Uterus (tissue), 4 donors: ENCODE results near the gene PCDH18. TPM values are rescaled to one million over a fixed set of nuclear protein-coding genes. Genes with fewer than 3 reads are reported as not detected.
"Not testable (repeated sequence)": the region's sequence is repeated elsewhere in the genome, so short reads cannot be mapped to it uniquely, and the experiment has no call there.

Experiments used
- DNase-seq, 2 donors: peaks; one replicate each; pipeline ENCODE4 v3.0.0-alpha.2; 2019 to 2020
- H3K27ac ChIP-seq, 2 donors: fragments of 200-600 bp; sonication (generic); 1 replicate in 1 of 2; 2 replicates in 1 of 2; pipeline ENCODE4 v1.5.1; 2016 to 2018
- H3K27me3 ChIP-seq, 2 donors: fragments of 200-600 bp; sonication (generic); one replicate each; pipeline ENCODE4 v1.5.1; 2018 to 2019; ENCODE audit warnings: control low read depth in 1 of 2
- H3K36me3 ChIP-seq, 2 donors: fragments of 200-600 bp; sonication (generic); one replicate each; pipeline ENCODE4 v1.5.1; 2019; ENCODE audit warnings: control low read depth in 1 of 2
- H3K4me1 ChIP-seq, 2 donors: fragments of 200-600 bp; sonication (generic); one replicate each; pipeline ENCODE4 v1.5.1; 2018 to 2019; ENCODE audit warnings: control low read depth in 1 of 2
- H3K4me3 ChIP-seq, 2 donors: fragments of 200-600 bp; sonication (generic); 1 replicate in 1 of 2; 2 replicates in 1 of 2; pipeline ENCODE4 v1.5.1; 2018 to 2019; ENCODE audit warnings: mild to moderate bottlenecking in 1 of 2
- H3K9me3 ChIP-seq, 2 donors: fragments of 200-600 bp; sonication (generic); one replicate each; pipeline ENCODE4 v1.5.1; 2019; ENCODE audit warnings: control low read depth in 1 of 2
- POLR2A ChIP-seq, 2 donors: fragments of 450-650 bp; IDR thresholded peaks; one replicate each; pipeline ENCODE4 v1.6.1; 2016; ENCODE audit warnings: antibody characterized with exemption in 2 of 2, mild to moderate bottlenecking in 1 of 2, moderate library complexity in 1 of 2
- intact Hi-C: fragments of 100-400 bp; cut with DNase I; formaldehyde crosslinking; loops from one replicate; pipeline ENCODE4 v1.15.1; 2023; ENCODE audit warnings: low total_unique reads
- total RNA-seq, 4 donors: library from RNA; depleted of rRNA in 3 of 4; stranded (reverse); fragments of >200 nt in 3 of 4; gene quantifications; one replicate each; pipeline versions ENCODE4 v1.1.0 to v1.2.4, GENCODE V29; 2014 to 2023
- TF ChIP-seq, protein P1 (sequence below), 4 experiments: fragments of 200-600 bp in 2 of 4; fragments of 450-650 bp in 2 of 4; sonication (generic) in 2 of 4; IDR thresholded peaks; one replicate each; pipeline ENCODE4 v1.5.1; 2016 to 2019; ENCODE audit warnings: antibody characterized with exemption in 4 of 4, mild to moderate bottlenecking in 2 of 4, moderate library complexity in 1 of 4
- donor health status: DM: yes; HTN: yes; CAD: no.

PCDH18 gene
- total RNA-seq, 4 donors from 2014 or later, result 27.5 to 258 (median 107) TPM

DNA sequence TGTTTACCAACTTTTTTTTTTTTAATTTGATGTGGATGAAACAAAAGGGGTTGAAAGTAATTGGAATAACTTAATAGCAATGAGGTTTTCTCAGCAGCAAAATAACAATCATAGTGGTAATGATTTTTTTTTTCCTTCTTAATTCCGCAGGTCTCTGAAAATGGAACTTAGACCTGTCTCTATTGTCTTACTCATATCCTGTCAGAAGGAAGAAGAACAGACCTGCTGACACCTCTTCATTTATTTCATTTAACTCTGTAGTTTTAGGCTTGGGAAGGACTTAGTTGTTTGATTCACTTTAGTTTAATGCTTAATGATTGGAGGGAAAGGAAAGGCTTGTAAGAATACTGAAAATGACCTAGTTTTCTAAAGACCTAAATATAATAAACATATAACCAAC, 9.0 kb downstream of the PCDH18 start:
- Histone ChIP-seq H3K4me1 (peaks cover 0 to 5% of the 10 kb centered on the region in 2 donors), H3K4me3 (no peak overlapping the region), H3K27ac (peak overlapping the region; percentile 45 to 86), H3K9me3 (no peaks in the 10 kb centered on the region), H3K36me3 (no peaks in the 10 kb centered on the region), H3K27me3 (no peaks in the 10 kb centered on the region)
- TF ChIP-seq, protein P1, sequence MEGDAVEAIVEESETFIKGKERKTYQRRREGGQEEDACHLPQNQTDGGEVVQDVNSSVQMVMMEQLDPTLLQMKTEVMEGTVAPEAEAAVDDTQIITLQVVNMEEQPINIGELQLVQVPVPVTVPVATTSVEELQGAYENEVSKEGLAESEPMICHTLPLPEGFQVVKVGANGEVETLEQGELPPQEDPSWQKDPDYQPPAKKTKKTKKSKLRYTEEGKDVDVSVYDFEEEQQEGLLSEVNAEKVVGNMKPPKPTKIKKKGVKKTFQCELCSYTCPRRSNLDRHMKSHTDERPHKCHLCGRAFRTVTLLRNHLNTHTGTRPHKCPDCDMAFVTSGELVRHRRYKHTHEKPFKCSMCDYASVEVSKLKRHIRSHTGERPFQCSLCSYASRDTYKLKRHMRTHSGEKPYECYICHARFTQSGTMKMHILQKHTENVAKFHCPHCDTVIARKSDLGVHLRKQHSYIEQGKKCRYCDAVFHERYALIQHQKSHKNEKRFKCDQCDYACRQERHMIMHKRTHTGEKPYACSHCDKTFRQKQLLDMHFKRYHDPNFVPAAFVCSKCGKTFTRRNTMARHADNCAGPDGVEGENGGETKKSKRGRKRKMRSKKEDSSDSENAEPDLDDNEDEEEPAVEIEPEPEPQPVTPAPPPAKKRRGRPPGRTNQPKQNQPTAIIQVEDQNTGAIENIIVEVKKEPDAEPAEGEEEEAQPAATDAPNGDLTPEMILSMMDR (IDR thresholded peaks at IDR 0.05), result no peak
- intact Hi-C loops, result no loop called here
- DNase-seq, result no peak

DNA sequence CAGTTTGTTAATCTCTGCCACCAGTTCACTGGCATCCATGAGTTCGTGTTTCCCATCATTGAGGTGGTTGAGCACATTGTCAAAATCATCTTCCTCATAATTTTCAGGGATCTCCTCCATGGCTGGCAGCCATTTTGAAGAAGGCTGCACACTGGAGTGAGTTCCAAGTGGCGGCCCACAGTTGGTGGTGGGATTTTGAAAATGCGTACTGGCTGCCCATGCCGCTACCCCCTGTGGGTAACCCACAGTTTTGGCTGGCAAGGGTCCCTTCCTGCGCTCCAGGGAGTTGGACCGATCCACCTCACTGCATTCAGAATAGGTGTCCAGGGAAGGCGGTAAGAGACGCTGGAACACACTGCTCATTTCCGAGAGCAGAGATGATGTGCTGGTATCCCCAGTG, 11.2 kb downstream of the PCDH18 start:
- no peak overlapping the region for H3K27ac ChIP-seq
- intact Hi-C loops, result no loop called here
- H3K4me1 ChIP-seq, result peaks cover 0 to 5% of the 10 kb centered on the region in 2 donors
- no peaks in the 10 kb centered on the region for H3K27me3 ChIP-seq
- TF ChIP-seq, protein P1 (IDR thresholded peaks at IDR 0.05), result no peak
- no peak for TF ChIP-seq POLR2A (IDR thresholded peaks at IDR 0.05)
- DNase-seq, result no peak
- H3K4me3 ChIP-seq, result no peak overlapping the region
- no peaks in the 10 kb centered on the region for H3K36me3 ChIP-seq
- no peaks in the 10 kb centered on the region for H3K9me3 ChIP-seq

DNA sequence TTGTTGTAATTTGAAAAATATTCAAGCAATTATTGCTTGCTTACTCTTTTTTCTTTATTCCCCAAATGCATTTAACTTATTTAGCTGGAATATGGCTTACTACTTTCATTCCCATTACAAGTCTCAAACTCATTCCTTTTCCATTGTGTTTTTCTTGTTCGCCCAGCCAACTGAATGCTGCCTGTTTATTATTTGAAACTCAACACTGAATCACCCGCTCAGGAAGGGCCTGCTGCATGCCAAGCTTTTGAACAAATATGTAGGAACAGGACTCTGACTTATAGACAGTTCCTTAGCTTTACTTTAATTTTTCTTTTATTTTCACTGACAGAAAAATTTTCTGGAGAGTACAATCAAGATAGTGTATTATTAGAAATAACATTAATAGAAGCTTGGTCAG, 12.9 kb downstream of the PCDH18 start:
- Histone ChIP-seq H3K4me3 (no peak overlapping the region), H3K36me3 (no peaks in the 10 kb centered on the region), H3K4me1 (no peaks in the 10 kb centered on the region), H3K9me3 (no peaks in the 10 kb centered on the region), H3K27ac (peak overlapping the region; percentile 36 to 62), H3K27me3 (no peaks in the 10 kb centered on the region)
- intact Hi-C loops, result no loop called here
- no peak for DNase-seq
- TF ChIP-seq, protein P1 (IDR thresholded peaks at IDR 0.05), result no peak
- TF ChIP-seq POLR2A (IDR thresholded peaks at IDR 0.05), result no peak

DNA sequence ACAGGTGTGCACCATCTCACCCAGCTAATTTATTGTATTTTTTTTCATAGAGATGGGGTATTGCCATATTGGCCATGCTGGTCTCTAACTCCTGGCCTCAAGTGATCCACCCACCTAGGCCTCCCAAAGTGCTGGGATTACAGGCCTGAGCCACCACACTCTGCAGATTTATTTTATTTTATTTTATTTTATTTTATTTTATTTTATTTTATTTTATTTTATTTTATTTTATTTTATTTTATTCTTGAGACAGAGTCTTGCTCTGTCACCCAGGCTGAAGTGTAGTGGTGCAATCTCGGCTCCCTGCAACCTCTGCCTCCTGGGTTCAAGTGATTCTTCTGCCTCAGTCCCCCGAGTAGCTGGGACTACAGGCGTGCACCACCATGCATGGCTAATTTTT, 15.0 kb downstream of the PCDH18 start:
- DNase-seq, H3K4me1 ChIP-seq, H3K27me3 ChIP-seq, intact Hi-C loops, H3K36me3 ChIP-seq, H3K9me3 ChIP-seq, H3K4me3 ChIP-seq: not testable (repeated sequence)
- H3K27ac ChIP-seq, result peak overlapping the region; percentile 12 to 33

DNA sequence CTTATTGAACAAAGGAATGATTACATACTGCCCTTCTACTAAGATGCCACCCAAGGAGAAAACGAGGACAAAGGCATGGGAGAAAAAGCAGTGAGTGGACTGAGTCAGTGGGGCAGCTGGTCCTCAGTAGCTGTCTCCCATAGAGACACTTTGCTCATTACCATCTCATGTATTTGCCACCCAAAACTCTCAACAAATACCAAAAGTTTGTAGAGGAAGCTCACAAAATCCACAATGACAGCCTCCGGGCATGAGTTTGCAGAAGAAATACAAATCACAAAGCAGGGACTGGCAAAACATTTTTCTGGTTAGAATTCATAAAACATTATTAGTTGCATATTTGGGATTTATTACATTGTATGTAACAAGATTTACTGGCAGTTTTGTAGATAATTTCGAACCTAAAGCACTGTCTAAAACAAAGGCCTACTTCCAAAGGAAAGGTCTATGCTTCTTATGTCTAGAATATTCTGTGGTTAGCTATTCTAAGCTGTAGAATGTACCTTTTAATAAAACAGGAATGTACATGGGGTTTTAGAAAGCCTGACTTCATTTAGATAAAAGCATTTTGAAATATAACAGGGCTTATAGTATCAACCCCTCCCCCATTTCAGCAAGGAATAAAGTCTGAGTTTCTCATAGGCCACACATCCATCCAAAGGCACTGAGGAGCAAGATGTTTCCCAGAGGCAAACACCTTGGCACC, 17.7 kb downstream of the PCDH18 start:
- H3K36me3 ChIP-seq, result no peaks in the 10 kb centered on the region

More for the DNA sequence above, 17.7 kb downstream of the PCDH18 start:
- TF ChIP-seq, protein P1 (IDR thresholded peaks at IDR 0.05), result no peak
- TF ChIP-seq POLR2A (IDR thresholded peaks at IDR 0.05), result no peak
- no peaks in the 10 kb centered on the region for H3K27me3 ChIP-seq
- no peaks in the 10 kb centered on the region for H3K9me3 ChIP-seq
- peaks cover 0 to 4% of the 10 kb centered on the region in 2 donors for H3K4me1 ChIP-seq
- peak overlapping the region; percentile 65 to 79 for H3K27ac ChIP-seq
- no peak for DNase-seq
- intact Hi-C loops, result no loop called here
- H3K4me3 ChIP-seq, result no peak overlapping the region
